ENCODE results near the gene PDE4D. TPM values are rescaled to one million over a fixed set of nuclear protein-coding genes. Genes with fewer than 3 reads are reported as not detected.

The PDE4D gene
- total and polyA plus RNA-seq, 2 of the 4 experiments (the other 2 are of a cell fraction) = 1.4 to 7.9 TPM

DNA sequence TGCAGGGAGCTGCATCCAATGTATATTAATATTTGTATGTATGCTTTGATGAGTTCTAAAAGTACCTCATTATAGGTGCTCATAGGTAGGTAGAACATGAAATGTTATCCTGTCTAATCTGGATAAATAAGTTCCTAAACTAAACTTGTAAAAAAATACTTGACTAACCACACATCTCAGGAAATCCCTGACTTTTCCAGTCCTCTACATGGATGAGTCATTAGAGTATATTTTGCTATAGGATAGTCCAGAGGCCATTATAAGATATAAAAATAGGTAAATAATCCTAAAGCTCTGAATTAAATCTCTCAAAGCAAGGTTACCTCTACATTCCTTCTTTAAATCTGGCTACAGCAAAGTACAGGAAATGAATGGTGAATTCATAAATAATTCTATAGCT, 906.3 kb downstream of the PDE4D start:
- no peaks in the 10 kb centered on the region for H4K20me1 ChIP-seq (ENCODE audit: insufficient read depth, low read length)
- no peak overlapping the region for H2BK15ac ChIP-seq (ENCODE audit: low read depth, low read length)
- H3K56ac ChIP-seq (ENCODE audit: extremely low read depth, insufficient read depth, low read length) = no peak overlapping the region
- H3K4me1 ChIP-seq (ENCODE audit: control insufficient read depth, insufficient read depth, low read length) = peaks cover 2% of the 10 kb centered on the region; the same call in 1 of the 2 replicates
- no peak overlapping the region for H3K4ac ChIP-seq (ENCODE audit: low read depth, low read length)
- peaks cover 0 to 26% of the 10 kb centered on the region in 2 experiments; a peak in 2 of 4 replicates for H3K79me1 ChIP-seq (ENCODE audit: low read depth in 1 of 2, low read length in 2 of 2)
- no peak overlapping the region for H3K18ac ChIP-seq (ENCODE audit: low read depth, low read length)
- no peak overlapping the region for H4K8ac ChIP-seq (ENCODE audit: low read depth in 2 of 2, low read length in 2 of 2)
- no peak overlapping the region for H2AK5ac ChIP-seq (ENCODE audit: low read depth, low read length)
- H4K91ac ChIP-seq (ENCODE audit: insufficient read depth, low read depth, low read length) = no peak overlapping the region
- no peaks in the 10 kb centered on the region; the same call in 1 of the 2 replicates for H3K9me1 ChIP-seq (ENCODE audit: insufficient read depth, low read length)
- H3K4me2 ChIP-seq (ENCODE audit: low read depth, low read length) = no peak overlapping the region
- H3K14ac ChIP-seq (replicated peaks; ENCODE audit: low read depth, low read length) = no peak overlapping the region
- ChIA-PET POLR2A (ENCODE audit: unreplicated experiment) (no interaction called here), CTCF (no interaction called here)
- intact Hi-C loops (cut with micrococcal nuclease) (no loop called here), dilution Hi-C loops (cut with HindIII; ENCODE audit: low sequenced_read_pairs, unreplicated experiment) (no loop called here), in situ Hi-C loops (cut with MboI; ENCODE audit: low sequenced_read_pairs) (no loop called here)
- no peak overlapping the region for H2AFZ ChIP-seq (replicated peaks; ENCODE audit: low read length, poor library complexity)
- no peaks in the 10 kb centered on the region for H3K27me3 ChIP-seq (ENCODE audit: control insufficient read depth, insufficient read depth, low read length)
- H2BK120ac ChIP-seq (ENCODE audit: low read depth, low read length) = no peak overlapping the region
- no peak overlapping the region for H2BK5ac ChIP-seq (ENCODE audit: low read depth, low read length, poor library complexity, severe bottlenecking)
- no peak overlapping the region for H2BK20ac ChIP-seq (ENCODE audit: low read depth, low read length)
- H3K23ac ChIP-seq (ENCODE audit: low read depth, low read length) = no peak overlapping the region
- H4K5ac ChIP-seq (ENCODE audit: low read depth, low read length) = no peak overlapping the region
- H2AK9ac ChIP-seq (replicated peaks; ENCODE audit: low read depth, low read length, poor library complexity) = no peak overlapping the region
- peak; percentile 11 for DNase-seq
- no TSS peak for BruUV-seq (replicated peaks)
- H3K36me3 ChIP-seq (ENCODE audit: control insufficient read depth, insufficient read depth, low read length) = peaks cover 36% of the 10 kb centered on the region
- H3K9ac ChIP-seq (ENCODE audit: low read depth, low read length) = no peak overlapping the region
- H3K4me3 ChIP-seq (ENCODE audit: insufficient read depth, low read depth, low read length) = no peak overlapping the region
- no peak for ATAC-seq (ENCODE audit: low read depth)
- no peak for TF ChIP-seq FOS (IDR thresholded peaks at IDR 0.05; ENCODE audit: low read depth, low read length)
- no peak for TF ChIP-seq MAZ (IDR thresholded peaks at IDR 0.05; ENCODE audit: borderline replicate concordance, low read depth, low read length)
- no peak for TF ChIP-seq SMC3 (IDR thresholded peaks at IDR 0.05; ENCODE audit: low read depth, low read length)
- TF ChIP-seq CHD1 (IDR thresholded peaks at IDR 0.05; ENCODE audit: low read depth, low read length) = no peak
- TF ChIP-seq RCOR1 (IDR thresholded peaks at IDR 0.05; ENCODE audit: insufficient replicate concordance, low read length) = no peak
- TF ChIP-seq RFX5 (IDR thresholded peaks at IDR 0.05; ENCODE audit: low read depth, low read length) = no peak
- no peak for TF ChIP-seq ELK1 (IDR thresholded peaks at IDR 0.05; ENCODE audit: borderline replicate concordance, low read depth, low read length)
- no peak for TF ChIP-seq MAFK (IDR thresholded peaks at IDR 0.05; ENCODE audit: low read depth, low read length)
- no peak for TF ChIP-seq POLR2A (IDR thresholded peaks at IDR 0.05; ENCODE audit: low read depth, low read length)
- TF ChIP-seq BHLHE40 (IDR thresholded peaks at IDR 0.05; ENCODE audit: low read depth, low read length) = no peak
- TF ChIP-seq, protein P1, sequence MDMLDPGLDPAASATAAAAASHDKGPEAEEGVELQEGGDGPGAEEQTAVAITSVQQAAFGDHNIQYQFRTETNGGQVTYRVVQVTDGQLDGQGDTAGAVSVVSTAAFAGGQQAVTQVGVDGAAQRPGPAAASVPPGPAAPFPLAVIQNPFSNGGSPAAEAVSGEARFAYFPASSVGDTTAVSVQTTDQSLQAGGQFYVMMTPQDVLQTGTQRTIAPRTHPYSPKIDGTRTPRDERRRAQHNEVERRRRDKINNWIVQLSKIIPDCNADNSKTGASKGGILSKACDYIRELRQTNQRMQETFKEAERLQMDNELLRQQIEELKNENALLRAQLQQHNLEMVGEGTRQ (IDR thresholded peaks at IDR 0.05; ENCODE audit: low read depth, low read length) = no peak
- no peak for TF ChIP-seq CEBPB (IDR thresholded peaks at IDR 0.05; ENCODE audit: low read depth, low read length)
- no peak for TF ChIP-seq MXI1 (IDR thresholded peaks at IDR 0.05; ENCODE audit: borderline replicate concordance, low read depth, low read length)
- TF ChIP-seq, protein P2, sequence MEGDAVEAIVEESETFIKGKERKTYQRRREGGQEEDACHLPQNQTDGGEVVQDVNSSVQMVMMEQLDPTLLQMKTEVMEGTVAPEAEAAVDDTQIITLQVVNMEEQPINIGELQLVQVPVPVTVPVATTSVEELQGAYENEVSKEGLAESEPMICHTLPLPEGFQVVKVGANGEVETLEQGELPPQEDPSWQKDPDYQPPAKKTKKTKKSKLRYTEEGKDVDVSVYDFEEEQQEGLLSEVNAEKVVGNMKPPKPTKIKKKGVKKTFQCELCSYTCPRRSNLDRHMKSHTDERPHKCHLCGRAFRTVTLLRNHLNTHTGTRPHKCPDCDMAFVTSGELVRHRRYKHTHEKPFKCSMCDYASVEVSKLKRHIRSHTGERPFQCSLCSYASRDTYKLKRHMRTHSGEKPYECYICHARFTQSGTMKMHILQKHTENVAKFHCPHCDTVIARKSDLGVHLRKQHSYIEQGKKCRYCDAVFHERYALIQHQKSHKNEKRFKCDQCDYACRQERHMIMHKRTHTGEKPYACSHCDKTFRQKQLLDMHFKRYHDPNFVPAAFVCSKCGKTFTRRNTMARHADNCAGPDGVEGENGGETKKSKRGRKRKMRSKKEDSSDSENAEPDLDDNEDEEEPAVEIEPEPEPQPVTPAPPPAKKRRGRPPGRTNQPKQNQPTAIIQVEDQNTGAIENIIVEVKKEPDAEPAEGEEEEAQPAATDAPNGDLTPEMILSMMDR (conservative IDR thresholded peaks at IDR 0.05; ENCODE audit: low read depth, low read length) = no peak
- TF ChIP-seq NFE2L2 (IDR thresholded peaks at IDR 0.05; ENCODE audit: low read depth, low read length) = no peak
- TF ChIP-seq RAD21 (IDR thresholded peaks at IDR 0.05; ENCODE audit: low read length) = no peak
- H3K27ac ChIP-seq (ENCODE audit: insufficient read depth, low read length) = no peak overlapping the region
- H3K9me3 ChIP-seq (ENCODE audit: control insufficient read depth, insufficient read depth, low read length) = no peaks in the 10 kb centered on the region

Measured in IMR-90 (cell line).